Endothelial cell of umbilical vein (primary cell): ENCODE results near the gene TFF3. TPM values are rescaled to one million over a fixed set of nuclear protein-coding genes. Genes with fewer than 3 reads are reported as not detected.

Source experiments
- BruUV-seq: library from RNA; stranded (reverse); fragments of 400-500 nt; replicated peaks from 2 replicates; lab custom pipeline; 2021; lab: Mats Ljungman, UMichigan
- CTCF ChIA-PET: fragments of 300-600, 350-600 bp; sonication (Branson Sonifier 250); formaldehyde crosslinking; loops from one replicate; lab custom pipeline; 2021; ENCODE audit warnings: antibody characterized with exemption, inconsistent platforms; lab: Charles Lee
- POLR2A ChIA-PET: fragments of 300-600, 350-600 bp; sonication (Branson Sonifier 250); formaldehyde crosslinking; loops from one replicate; lab custom pipeline; 2021; ENCODE audit warnings: antibody characterized with exemption, inconsistent platforms; lab: Charles Lee
- DNase-seq: peaks from one replicate; pipeline ENCODE4 v3.0.0-alpha.2; 2011; ENCODE audit warnings: low read depth, low spot score
- FAIRE-seq: peaks from 2 replicates; lab custom pipeline; 2011; peaks lifted over from hg19 to GRCh38; lab: Jason Lieb, UNC
- H2AFZ ChIP-seq: 2 replicates; pipeline ENCODE4 v1.6.0; 2012; ENCODE audit warnings: low read depth, low read length, control low read depth, inconsistent platforms
- H3K27ac ChIP-seq: 2 replicates; pipeline ENCODE4 v1.5.1; 2011; ENCODE audit warnings: low read depth, mild to moderate bottlenecking, control low read depth, low read length, moderate library complexity; ENCODE audit not compliant: insufficient read depth
- H3K27me3 ChIP-seq, 2 experiments: 2 replicates each; pipeline versions ENCODE4 v1.6.0 to v1.6.1; 2011; ENCODE audit warnings: low read length in 2 of 2, mixed read lengths in 1 of 2; ENCODE audit not compliant: control insufficient read depth in 2 of 2, insufficient read depth in 2 of 2
- H3K36me3 ChIP-seq, 2 experiments: 2 replicates in 1 of 2; 3 replicates in 1 of 2; pipeline ENCODE4 v1.5.1; 2011; ENCODE audit warnings: low read length in 2 of 2, mild to moderate bottlenecking in 1 of 2, moderate library complexity in 1 of 2; ENCODE audit not compliant: control insufficient read depth in 2 of 2, insufficient read depth in 2 of 2; ENCODE audit errors: extremely low read depth in 1 of 2
- H3K4me1 ChIP-seq: 3 replicates; pipeline ENCODE4 v1.5.1; 2011; ENCODE audit warnings: mild to moderate bottlenecking, low read length; ENCODE audit not compliant: control insufficient read depth, insufficient read depth; ENCODE audit errors: extremely low read depth
- H3K4me2 ChIP-seq: 2 replicates; pipeline ENCODE4 v1.6.1; 2011; ENCODE audit warnings: low read length, control low read depth, mixed read lengths; ENCODE audit not compliant: insufficient read depth
- H3K4me3 ChIP-seq, 3 experiments: fragments of 200-600 bp in 1 of 3; sonication (generic), shearing (Covaris generic) in 1 of 3; replicated peaks in 1 of 3; 2 replicates each; pipeline ENCODE4 v1.5.1; 2011 to 2016; ENCODE audit warnings: control low read depth in 3 of 3, low read length in 3 of 3, mild to moderate bottlenecking in 2 of 3, inconsistent platforms in 1 of 3, low read depth in 1 of 3, moderate library complexity in 1 of 3; ENCODE audit not compliant: insufficient read depth in 1 of 3
- H3K79me2 ChIP-seq: 2 replicates; pipeline ENCODE4 v1.6.0; 2012; ENCODE audit warnings: low read length, inconsistent platforms; ENCODE audit not compliant: control insufficient read depth, insufficient read depth
- H3K9ac ChIP-seq: replicated peaks from 2 replicates; pipeline ENCODE3; 2011; ENCODE audit warnings: low read length, control low read depth; ENCODE audit not compliant: insufficient read depth; ENCODE audit errors: extremely low read depth
- H3K9me1 ChIP-seq: replicated peaks from 3 replicates; pipeline ENCODE4 v1.6.0; 2011; ENCODE audit warnings: mild to moderate bottlenecking, low read length; ENCODE audit not compliant: control insufficient read depth, insufficient read depth; ENCODE audit errors: extremely low read depth
- H3K9me3 ChIP-seq: replicated peaks from 2 replicates; pipeline ENCODE4 v1.5.1; 2012; ENCODE audit warnings: low read length, inconsistent platforms; ENCODE audit not compliant: control insufficient read depth, insufficient read depth
- H4K20me1 ChIP-seq: replicated peaks from 2 replicates; pipeline ENCODE3; 2011; ENCODE audit warnings: mild to moderate bottlenecking, low read length; ENCODE audit not compliant: control insufficient read depth, insufficient read depth; ENCODE audit errors: extremely low read depth
- CTCF ChIP-seq, 2 donors: IDR thresholded peaks; 1 replicate in 1 of 2; 2 replicates in 1 of 2; pipeline ENCODE4 v1.5.1; 2011; ENCODE audit warnings: low read length in 2 of 2, mild to moderate bottlenecking in 2 of 2, moderate library complexity in 2 of 2, control low read depth in 1 of 2, inconsistent platforms in 1 of 2, low read depth in 1 of 2; ENCODE audit not compliant: insufficient read depth in 1 of 2; ENCODE audit errors: extremely low read depth in 1 of 2
- EZH2 ChIP-seq: IDR thresholded peaks from 2 replicates; pipeline ENCODE4 v1.6.1; 2012; ENCODE audit warnings: borderline replicate concordance, low read depth, mild to moderate bottlenecking, moderate library complexity, low read length, inconsistent platforms; ENCODE audit not compliant: severe bottlenecking
- FOS ChIP-seq: IDR thresholded peaks from 2 replicates; pipeline ENCODE4 v1.6.1; 2011; ENCODE audit warnings: mild to moderate bottlenecking, low read length, moderate library complexity, borderline replicate concordance; ENCODE audit not compliant: insufficient read depth
- GATA2 ChIP-seq: IDR thresholded peaks from 2 replicates; pipeline ENCODE4 v1.7.0; 2011; ENCODE audit warnings: low read depth, mild to moderate bottlenecking, moderate library complexity, mixed read lengths, low read length; ENCODE audit not compliant: insufficient read length, insufficient read depth
- JUN ChIP-seq: IDR thresholded peaks from 2 replicates; pipeline ENCODE4 v1.6.1; 2011; ENCODE audit warnings: borderline replicate concordance, low read depth; ENCODE audit not compliant: insufficient read length, insufficient read depth
- MAX ChIP-seq: IDR thresholded peaks from 2 replicates; pipeline ENCODE4 v1.6.1; 2011; ENCODE audit not compliant: insufficient read depth, insufficient read length
- MYC ChIP-seq: IDR thresholded peaks from one replicate; pipeline ENCODE4 v1.6.1; 2011; ENCODE audit warnings: mild to moderate bottlenecking, low read depth, low read length
- POLR2A ChIP-seq: IDR thresholded peaks from 2 replicates; pipeline ENCODE4 v1.6.1; 2012; ENCODE audit warnings: low read depth, mild to moderate bottlenecking, control low read depth, low read length
- POLR2AphosphoS5 ChIP-seq: IDR thresholded peaks from 2 replicates; pipeline ENCODE4 v1.6.1; 2012; ENCODE audit warnings: low read depth, mild to moderate bottlenecking, control low read depth, low read length, moderate library complexity; ENCODE audit not compliant: insufficient read depth
- dilution Hi-C: fragments of 300-500 bp; cut with MboI; formaldehyde crosslinking; loops from one replicate; pipeline ENCODE4 v1.15.0; 2019; ENCODE audit warnings: low sequenced_read_pairs; ENCODE audit not compliant: extremely low pct_ligation_motif_present
- intact Hi-C: fragments of 100-400 bp; cut with micrococcal nuclease; formaldehyde crosslinking; loops from one replicate; pipeline ENCODE4 v1.10.0; 2022
- polyA plus RNA-seq, 4 experiments: library from polyadenylated mRNA; depleted of rRNA in 3 of 4; stranded (reverse) in 3 of 4; unstranded in 1 of 4; fragments of >200 nt; gene quantifications; 2 replicates each; pipeline versions ENCODE4 v1.2.1 to v1.2.3, GENCODE V29; 2011 to 2012; ENCODE audit warnings: missing spikeins in 1 of 4
- total RNA-seq: library from RNA; stranded (reverse); gene quantifications from 2 replicates; pipeline ENCODE4 v1.2.3, GENCODE V29; 2021

Gene TFF3
- total and polyA plus RNA-seq, 2 donors (not counting 3 experiments of a cell fraction or from before 2014, with no cell fraction given): 0.93 to 1.8 TPM

GRCh38 chr21:42298237-42298636, 17.0 kb downstream of the TFF3 start:
- H3K27ac ChIP-seq: no peak overlapping the region
- dilution Hi-C loops (no loop called here), intact Hi-C loops (no loop called here)
- no TSS peak for BruUV-seq
- H3K79me2 ChIP-seq: no peaks in the 10 kb centered on the region
- no peak overlapping the region for H3K4me3 ChIP-seq
- H2AFZ ChIP-seq: no peak overlapping the region
- no peaks in the 10 kb centered on the region for H3K36me3 ChIP-seq
- DNase-seq (no peak), FAIRE-seq (no peak)
- POLR2A ChIA-PET: no interaction called here
- H4K20me1 ChIP-seq: no peaks in the 10 kb centered on the region
- no peaks in the 10 kb centered on the region for H3K27me3 ChIP-seq
- no peaks in the 10 kb centered on the region for H3K9me3 ChIP-seq
- no peak overlapping the region for H3K9ac ChIP-seq
- H3K9me1 ChIP-seq: no peaks in the 10 kb centered on the region
- no peak overlapping the region for H3K4me2 ChIP-seq
- no peak for TF ChIP-seq FOS
- no peak for TF ChIP-seq CTCF (IDR thresholded peaks at IDR 0.05; ENCODE audit: extremely low read depth in 1 of 2, insufficient read depth in 1 of 2, low read depth in 1 of 2, low read length in 2 of 2)
- no peak for TF ChIP-seq MAX
- no peak for TF ChIP-seq POLR2A
- no peak for TF ChIP-seq JUN
- TF ChIP-seq POLR2AphosphoS5: no peak
- TF ChIP-seq MYC: no peak
- TF ChIP-seq GATA2: no peak
- no peak for TF ChIP-seq EZH2
- CTCF ChIA-PET: interaction anchor here (2.1 to 3.0 kb wide), 2 partner anchors 12 to 134 kb away, joined by 6 to 22 read pairs; no protein-coding TSS in a partner anchor
- H3K4me1 ChIP-seq: peaks cover 10% of the 10 kb centered on the region
